ENCODE measurements around the gene PLEKHA5. TPM values are rescaled to one million over a fixed set of nuclear protein-coding genes. Genes with fewer than 3 reads are reported as not detected.

The PLEKHA5 gene
- polyA plus RNA-seq, 1 of the 3 experiments (the other 2 are of a cell fraction), result 7.1 TPM

- Histone ChIP-seq H3K27me3 (ENCODE audit: insufficient read depth) (no peaks in the 10 kb centered on the region), H3K9me2 (no peaks in the 10 kb centered on the region)
Measured at GRCh38 chr12:19376691-19377090, 247.2 kb downstream of the PLEKHA5 start.

GRCh38 chr12:19382111-19382526 lies 252.6 kb downstream of the PLEKHA5 start:
- Histone ChIP-seq H3K27ac (ENCODE audit: low read depth in 2 of 2, low read length in 1 of 2) (peak overlapping the region; percentile 31 to 77; a peak in 3 of 4 replicates), H3K27me3 (ENCODE audit: insufficient read depth) (no peaks in the 10 kb centered on the region), H2AFZ (ENCODE audit: low read depth) (no peak overlapping the region), H3K4me2 (peak overlapping the region; percentile 34; the same call in 1 of the 2 replicates), H3K9me2 (no peaks in the 10 kb centered on the region), H3F3A (replicated peaks; ENCODE audit: insufficient read depth) (peaks cover 10% of the 10 kb centered on the region), H3K36me3 (replicated peaks in 1 of 2; ENCODE audit: control insufficient read depth in 1 of 2, insufficient read depth in 2 of 2, low read length in 1 of 2) (peaks cover 0 to 12% of the 10 kb centered on the region in 2 experiments), H3K4me1 (ENCODE audit: control insufficient read depth in 1 of 2, insufficient read depth in 2 of 2, low read depth in 1 of 2, low read length in 1 of 2) (peaks cover 0 to 9% of the 10 kb centered on the region in 2 experiments; a peak in 2 of 4 replicates), H4K20me1 (ENCODE audit: insufficient read depth) (no peaks in the 10 kb centered on the region), H3K4me3 (ENCODE audit: low read depth in 2 of 2, low read length in 1 of 2) (no peak overlapping the region), H3K9ac (no peak overlapping the region; the same call in 1 of the 2 replicates), H3K79me2 (ENCODE audit: insufficient read depth) (no peaks in the 10 kb centered on the region), H3K9me3 (no peaks in the 10 kb centered on the region)
- ChIA-PET POLR2A (no interaction called here), CTCF (no interaction called here)
- DNase-seq, result no peak
- 9% methylated on average over 4 of the region's 4 CpGs for WGBS (ENCODE audit: low lambda C conversion rate)
- peak; percentile 46 for TF ChIP-seq PBX3 (IDR thresholded peaks at IDR 0.05)
- no peak for TF ChIP-seq MEF2A (IDR thresholded peaks at IDR 0.05; ENCODE audit: borderline replicate concordance, low read depth)
- no peak for TF ChIP-seq NRF1 (IDR thresholded peaks at IDR 0.05; ENCODE audit: low read depth, low read length)
- TF ChIP-seq TCF12 (IDR thresholded peaks at IDR 0.05), result peak; percentile 29; the same call in 1 of the 2 replicates
- TF ChIP-seq, protein P1, sequence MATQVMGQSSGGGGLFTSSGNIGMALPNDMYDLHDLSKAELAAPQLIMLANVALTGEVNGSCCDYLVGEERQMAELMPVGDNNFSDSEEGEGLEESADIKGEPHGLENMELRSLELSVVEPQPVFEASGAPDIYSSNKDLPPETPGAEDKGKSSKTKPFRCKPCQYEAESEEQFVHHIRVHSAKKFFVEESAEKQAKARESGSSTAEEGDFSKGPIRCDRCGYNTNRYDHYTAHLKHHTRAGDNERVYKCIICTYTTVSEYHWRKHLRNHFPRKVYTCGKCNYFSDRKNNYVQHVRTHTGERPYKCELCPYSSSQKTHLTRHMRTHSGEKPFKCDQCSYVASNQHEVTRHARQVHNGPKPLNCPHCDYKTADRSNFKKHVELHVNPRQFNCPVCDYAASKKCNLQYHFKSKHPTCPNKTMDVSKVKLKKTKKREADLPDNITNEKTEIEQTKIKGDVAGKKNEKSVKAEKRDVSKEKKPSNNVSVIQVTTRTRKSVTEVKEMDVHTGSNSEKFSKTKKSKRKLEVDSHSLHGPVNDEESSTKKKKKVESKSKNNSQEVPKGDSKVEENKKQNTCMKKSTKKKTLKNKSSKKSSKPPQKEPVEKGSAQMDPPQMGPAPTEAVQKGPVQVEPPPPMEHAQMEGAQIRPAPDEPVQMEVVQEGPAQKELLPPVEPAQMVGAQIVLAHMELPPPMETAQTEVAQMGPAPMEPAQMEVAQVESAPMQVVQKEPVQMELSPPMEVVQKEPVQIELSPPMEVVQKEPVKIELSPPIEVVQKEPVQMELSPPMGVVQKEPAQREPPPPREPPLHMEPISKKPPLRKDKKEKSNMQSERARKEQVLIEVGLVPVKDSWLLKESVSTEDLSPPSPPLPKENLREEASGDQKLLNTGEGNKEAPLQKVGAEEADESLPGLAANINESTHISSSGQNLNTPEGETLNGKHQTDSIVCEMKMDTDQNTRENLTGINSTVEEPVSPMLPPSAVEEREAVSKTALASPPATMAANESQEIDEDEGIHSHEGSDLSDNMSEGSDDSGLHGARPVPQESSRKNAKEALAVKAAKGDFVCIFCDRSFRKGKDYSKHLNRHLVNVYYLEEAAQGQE (IDR thresholded peaks at IDR 0.05; ENCODE audit: low read depth, low read length), result no peak
- no peak for TF ChIP-seq SIN3A (IDR thresholded peaks at IDR 0.05; ENCODE audit: borderline replicate concordance, low read depth, low read length)
- TF ChIP-seq FOSL2 (IDR thresholded peaks at IDR 0.05; ENCODE audit: borderline replicate concordance, low read depth), result peak; percentile 71
- TF ChIP-seq, protein P2, sequence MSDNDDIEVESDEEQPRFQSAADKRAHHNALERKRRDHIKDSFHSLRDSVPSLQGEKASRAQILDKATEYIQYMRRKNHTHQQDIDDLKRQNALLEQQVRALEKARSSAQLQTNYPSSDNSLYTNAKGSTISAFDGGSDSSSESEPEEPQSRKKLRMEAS (IDR thresholded peaks at IDR 0.05; ENCODE audit: low read depth), result no peak
- TF ChIP-seq, protein P3, sequence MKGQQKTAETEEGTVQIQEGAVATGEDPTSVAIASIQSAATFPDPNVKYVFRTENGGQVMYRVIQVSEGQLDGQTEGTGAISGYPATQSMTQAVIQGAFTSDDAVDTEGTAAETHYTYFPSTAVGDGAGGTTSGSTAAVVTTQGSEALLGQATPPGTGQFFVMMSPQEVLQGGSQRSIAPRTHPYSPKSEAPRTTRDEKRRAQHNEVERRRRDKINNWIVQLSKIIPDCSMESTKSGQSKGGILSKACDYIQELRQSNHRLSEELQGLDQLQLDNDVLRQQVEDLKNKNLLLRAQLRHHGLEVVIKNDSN (IDR thresholded peaks at IDR 0.05; ENCODE audit: borderline replicate concordance, low read depth), result no peak
- peak; percentile 39; the same call in 1 of the 2 replicates for TF ChIP-seq YY1 (IDR thresholded peaks at IDR 0.05; ENCODE audit: low read depth)

More at GRCh38 chr12:19376691-19377090, 247.2 kb downstream of the PLEKHA5 start:
- CTCF ChIA-PET, result no interaction called here
- Histone ChIP-seq H3K4me1 (ENCODE audit: control insufficient read depth in 1 of 2, insufficient read depth in 2 of 2, low read depth in 1 of 2, low read length in 1 of 2) (peaks cover 0 to 3% of the 10 kb centered on the region in 2 experiments; a peak in 1 of 4 replicates), H3F3A (replicated peaks; ENCODE audit: insufficient read depth) (peaks cover 4% of the 10 kb centered on the region), H2AFZ (ENCODE audit: low read depth) (no peak overlapping the region), H3K36me3 (replicated peaks in 1 of 2; ENCODE audit: control insufficient read depth in 1 of 2, insufficient read depth in 2 of 2, low read length in 1 of 2) (peaks cover 3 to 18% of the 10 kb centered on the region in 2 experiments), H3K79me2 (ENCODE audit: insufficient read depth) (no peaks in the 10 kb centered on the region), H3K9me3 (no peaks in the 10 kb centered on the region), H3K27ac (ENCODE audit: low read depth in 2 of 2, low read length in 1 of 2) (no peak overlapping the region), H3K9ac (no peak overlapping the region), H4K20me1 (ENCODE audit: insufficient read depth) (no peaks in the 10 kb centered on the region), H3K4me3 (ENCODE audit: low read depth in 2 of 2, low read length in 1 of 2) (no peak overlapping the region), H3K4me2 (no peak overlapping the region)
- POLR2A ChIA-PET, result no interaction called here
- TF ChIP-seq ELF1 (IDR thresholded peaks at IDR 0.05), result no peak
- TF ChIP-seq, protein P4, sequence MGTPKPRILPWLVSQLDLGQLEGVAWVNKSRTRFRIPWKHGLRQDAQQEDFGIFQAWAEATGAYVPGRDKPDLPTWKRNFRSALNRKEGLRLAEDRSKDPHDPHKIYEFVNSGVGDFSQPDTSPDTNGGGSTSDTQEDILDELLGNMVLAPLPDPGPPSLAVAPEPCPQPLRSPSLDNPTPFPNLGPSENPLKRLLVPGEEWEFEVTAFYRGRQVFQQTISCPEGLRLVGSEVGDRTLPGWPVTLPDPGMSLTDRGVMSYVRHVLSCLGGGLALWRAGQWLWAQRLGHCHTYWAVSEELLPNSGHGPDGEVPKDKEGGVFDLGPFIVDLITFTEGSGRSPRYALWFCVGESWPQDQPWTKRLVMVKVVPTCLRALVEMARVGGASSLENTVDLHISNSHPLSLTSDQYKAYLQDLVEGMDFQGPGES (IDR thresholded peaks at IDR 0.05; ENCODE audit: low read depth, low read length), result no peak
- TF ChIP-seq, protein P1 (IDR thresholded peaks at IDR 0.05; ENCODE audit: low read depth, low read length), result no peak
- TF ChIP-seq RXRA (IDR thresholded peaks at IDR 0.05; ENCODE audit: borderline replicate concordance, low read depth), result no peak
- TF ChIP-seq EZH2phosphoT487 (IDR thresholded peaks at IDR 0.05; ENCODE audit: borderline replicate concordance, low read depth), result no peak
- TF ChIP-seq SIN3A (IDR thresholded peaks at IDR 0.05; ENCODE audit: borderline replicate concordance, low read depth, low read length), result no peak
- TF ChIP-seq RAD21 (IDR thresholded peaks at IDR 0.05; ENCODE audit: low read length), result no peak
- no peak for TF ChIP-seq RFX5 (IDR thresholded peaks at IDR 0.05; ENCODE audit: low read length)
- no peak for DNase-seq
- 92% methylated on average over 5 of the region's 5 CpGs for WGBS (ENCODE audit: low lambda C conversion rate)
